ENCODE data around the gene CCSER2.

- no peak for TF ChIP-seq CTCF (IDR thresholded peaks at IDR 0.05)
- TF ChIP-seq POLR2A (IDR thresholded peaks at IDR 0.05): no peak
Measured at GRCh38 chr10:84306751-84307384, 21.5 kb upstream of the CCSER2 start.

Data from esophagus squamous epithelium (tissue), 4 donors.